Measurements from ENCODE around the gene RTKN.
A peak's percentile ranks its signal among the peaks of the same experiment; 100 is the strongest.
"Not testable (repeated sequence)": the region's sequence is repeated elsewhere in the genome, so short reads cannot be mapped to it uniquely, and the experiment has no call there.

The RTKN gene, protein sequence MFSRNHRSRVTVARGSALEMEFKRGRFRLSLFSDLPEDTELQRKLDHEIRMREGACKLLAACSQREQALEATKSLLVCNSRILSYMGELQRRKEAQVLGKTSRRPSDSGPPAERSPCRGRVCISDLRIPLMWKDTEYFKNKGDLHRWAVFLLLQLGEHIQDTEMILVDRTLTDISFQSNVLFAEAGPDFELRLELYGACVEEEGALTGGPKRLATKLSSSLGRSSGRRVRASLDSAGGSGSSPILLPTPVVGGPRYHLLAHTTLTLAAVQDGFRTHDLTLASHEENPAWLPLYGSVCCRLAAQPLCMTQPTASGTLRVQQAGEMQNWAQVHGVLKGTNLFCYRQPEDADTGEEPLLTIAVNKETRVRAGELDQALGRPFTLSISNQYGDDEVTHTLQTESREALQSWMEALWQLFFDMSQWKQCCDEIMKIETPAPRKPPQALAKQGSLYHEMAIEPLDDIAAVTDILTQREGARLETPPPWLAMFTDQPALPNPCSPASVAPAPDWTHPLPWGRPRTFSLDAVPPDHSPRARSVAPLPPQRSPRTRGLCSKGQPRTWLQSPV

DNA sequence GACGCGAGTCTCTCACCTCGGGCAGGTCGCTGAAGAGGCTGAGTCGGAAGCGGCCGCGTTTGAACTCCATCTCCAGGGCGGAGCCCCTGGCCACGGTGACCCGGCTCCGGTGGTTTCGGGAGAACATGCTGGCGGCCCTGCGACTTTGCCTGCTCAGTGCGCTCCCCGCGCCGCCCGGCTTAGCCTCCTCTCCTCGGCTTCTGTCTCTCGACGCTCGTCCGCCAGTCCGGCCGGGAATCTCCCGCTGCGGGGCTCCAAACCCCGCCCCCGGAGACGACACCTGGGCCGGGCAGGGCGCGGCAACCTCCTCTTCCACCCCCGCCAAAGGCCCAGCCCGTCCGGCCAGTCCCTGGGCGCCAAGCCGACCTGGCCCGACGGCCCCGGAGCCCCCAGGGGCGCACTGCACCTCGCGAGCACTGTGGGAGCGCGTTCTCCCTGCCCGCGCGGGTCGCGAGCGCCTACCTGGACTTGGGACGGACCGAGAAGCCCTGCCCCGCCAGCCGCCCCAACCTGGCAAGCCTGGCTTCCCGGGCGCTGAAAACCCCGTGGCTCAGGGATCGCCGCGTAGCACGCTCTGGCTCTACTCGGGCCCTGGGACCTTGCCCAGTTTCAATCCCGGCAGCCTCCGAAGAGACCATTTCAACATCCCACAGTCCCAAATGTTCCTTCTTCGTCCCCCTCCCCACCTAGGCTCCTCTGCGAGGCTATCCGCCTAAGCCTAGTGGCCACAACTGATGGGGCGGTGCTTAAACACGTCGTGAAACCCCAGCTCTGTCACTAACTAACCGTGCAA, at the start of gene RTKN:
Gene RTKN (minus strand): TSS at position 248 of the 793 bp plus-strand sequence. CDS start 121 bp downstream, at position 127.
- peak; percentile 57 for DNase-seq

DNA sequence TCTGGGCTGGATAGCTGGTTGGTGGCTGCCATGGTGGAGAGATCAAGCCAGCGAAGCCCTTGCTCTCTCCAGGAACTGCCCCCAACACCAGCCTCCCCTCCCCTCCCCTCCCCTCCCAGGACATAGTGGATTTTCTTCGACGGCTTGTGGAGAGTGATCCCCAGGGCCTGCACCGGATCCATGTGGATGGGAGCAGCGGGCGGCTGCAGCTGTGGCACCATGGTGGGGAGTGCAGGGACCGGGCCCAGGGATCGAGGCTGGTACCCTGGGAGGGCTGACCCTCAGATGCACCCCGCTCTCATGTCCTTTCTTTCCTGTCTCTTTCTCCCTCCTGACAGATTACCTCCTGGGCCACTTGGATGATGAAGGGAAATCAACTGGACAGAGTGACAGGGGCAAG, 48.2 kb upstream of the RTKN start:
- no peak for DNase-seq

DNA sequence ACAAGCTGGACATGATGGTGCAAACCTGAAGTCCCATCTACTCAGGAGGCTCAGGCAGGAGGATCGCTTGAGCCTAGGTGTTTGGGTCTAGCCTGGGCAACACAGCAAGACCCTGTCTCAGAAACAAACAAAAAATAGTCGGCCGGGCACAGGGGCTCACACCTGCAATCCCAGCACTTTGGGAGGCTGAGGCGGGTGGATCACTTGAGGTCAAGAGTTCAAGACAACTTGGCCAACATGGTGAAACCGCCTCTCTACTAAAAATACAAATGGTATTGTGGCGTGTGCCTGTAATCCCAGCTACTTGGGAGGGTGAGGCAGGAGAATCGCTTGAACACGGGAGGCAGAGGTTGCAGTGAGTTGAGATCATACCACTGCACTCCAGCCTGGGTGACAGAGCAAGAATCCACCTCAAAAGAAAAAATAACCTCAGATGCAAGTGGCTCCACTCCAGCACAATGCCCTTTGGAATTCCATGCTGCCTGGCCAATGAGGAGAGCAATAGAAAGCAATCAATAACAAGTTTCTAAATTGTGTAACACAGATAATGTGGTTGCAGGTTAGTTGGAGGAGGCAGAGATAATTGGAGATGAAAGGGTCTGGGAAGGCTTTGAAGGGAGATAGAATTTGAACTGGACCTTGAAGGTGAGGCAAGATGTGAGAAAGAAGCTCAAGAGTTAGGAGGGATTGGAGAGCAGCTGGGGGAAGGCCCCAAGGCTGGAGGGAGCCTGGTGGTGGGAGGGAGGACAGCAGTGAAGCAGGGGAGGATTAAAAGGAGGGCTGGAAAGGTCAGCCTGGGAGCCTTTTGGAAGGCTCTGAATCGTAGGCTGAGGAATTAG, 47.1 kb upstream of the RTKN start:
- no peak for DNase-seq

DNA sequence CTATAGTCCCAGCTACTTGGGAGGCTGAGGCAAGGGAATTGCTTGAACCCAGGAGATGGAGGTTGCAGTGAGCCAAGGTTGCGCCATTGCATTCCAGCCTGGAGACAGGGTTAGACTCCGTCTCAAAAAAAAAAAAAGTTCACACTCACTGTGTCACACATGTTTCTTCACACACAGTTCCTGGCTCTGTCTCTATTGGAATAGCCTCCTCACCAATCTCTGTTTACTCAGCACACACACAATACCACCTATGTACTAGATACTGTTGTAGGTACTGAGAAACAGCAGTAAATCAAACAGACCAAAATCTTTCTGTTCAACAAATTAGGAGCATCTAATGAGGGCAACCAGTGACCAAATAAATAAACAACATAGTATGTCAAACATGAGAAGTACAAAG, 44.4 kb upstream of the RTKN start:
- DNase-seq = no peak

DNA sequence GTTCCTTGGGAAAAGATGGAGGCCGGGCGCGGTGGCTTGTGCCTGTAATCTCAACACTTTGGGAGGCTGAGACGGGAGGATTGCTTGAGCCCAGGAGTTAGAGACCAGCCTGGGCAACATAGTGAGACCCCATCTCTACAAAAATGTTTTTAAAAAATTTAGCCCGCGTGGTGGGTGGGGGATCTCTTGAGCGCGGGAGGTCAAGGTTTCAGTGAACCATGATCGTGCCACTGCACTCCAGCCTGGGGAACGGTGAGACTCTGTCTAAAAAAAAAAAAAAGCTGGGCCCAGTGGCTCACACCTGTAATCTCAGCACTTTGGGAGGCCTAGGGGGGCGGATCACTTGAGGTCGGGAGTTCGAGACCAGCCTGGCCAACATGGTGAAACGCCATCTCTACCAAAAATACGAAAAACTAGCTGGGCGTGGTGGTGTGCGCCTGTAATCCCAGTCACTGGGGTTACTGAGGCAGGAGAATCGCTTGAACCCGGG, 42.0 kb upstream of the RTKN start:
- not testable (repeated sequence) for DNase-seq

DNA sequence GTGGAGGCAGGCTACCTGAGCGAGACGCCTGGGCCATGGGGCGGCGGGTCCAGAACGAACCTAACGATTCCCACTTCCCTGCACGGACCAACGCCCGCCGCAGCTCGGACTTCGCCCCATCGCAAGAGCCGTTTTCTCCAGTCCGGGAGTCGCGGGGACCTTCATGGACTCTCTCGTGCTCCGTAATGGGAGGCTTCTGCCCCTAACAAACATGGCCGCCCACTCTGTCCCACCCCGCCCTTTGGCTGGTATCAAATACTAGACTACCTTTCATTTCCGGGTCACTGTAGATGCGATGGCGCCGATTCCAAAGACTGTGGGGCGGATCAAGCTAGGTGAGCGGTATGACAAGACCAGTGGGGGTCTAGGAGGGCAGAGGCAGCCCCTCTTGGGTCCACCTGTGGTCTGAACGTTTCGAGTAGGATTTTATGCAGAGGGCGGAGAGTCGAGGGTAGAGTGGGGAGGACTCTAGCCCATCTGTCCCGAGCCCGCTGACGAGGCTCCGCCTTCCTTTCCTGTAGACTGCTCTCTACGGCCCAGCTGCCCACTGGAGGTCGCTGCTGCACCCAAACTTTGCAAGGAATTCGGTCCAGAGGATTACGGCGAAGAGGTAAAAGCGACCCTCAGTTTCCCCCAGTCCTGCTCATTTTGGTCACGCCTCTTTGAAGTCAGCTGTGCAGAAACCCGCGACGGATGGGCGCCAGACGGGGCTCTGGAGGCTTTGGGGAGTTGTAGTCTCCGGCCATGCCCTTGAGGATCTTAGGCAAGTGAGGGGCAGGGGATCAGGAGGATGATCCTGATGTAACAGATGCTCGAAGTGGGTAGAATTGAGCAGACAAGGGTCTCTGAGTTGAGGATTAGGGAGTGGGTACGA, 41.3 kb upstream of the RTKN start, which contains the start of the genes CCDC142 and TTC31:
Gene CCDC142 (minus strand): TSS at position 198 of the 874 bp plus-strand sequence. CDS start 161 bp downstream, at position 37.
Gene TTC31 (plus strand): TSS at position 281 of the 874 bp plus-strand sequence. CDS start 15 bp downstream, at position 296.
- DNase-seq = peak; percentile 95

DNA sequence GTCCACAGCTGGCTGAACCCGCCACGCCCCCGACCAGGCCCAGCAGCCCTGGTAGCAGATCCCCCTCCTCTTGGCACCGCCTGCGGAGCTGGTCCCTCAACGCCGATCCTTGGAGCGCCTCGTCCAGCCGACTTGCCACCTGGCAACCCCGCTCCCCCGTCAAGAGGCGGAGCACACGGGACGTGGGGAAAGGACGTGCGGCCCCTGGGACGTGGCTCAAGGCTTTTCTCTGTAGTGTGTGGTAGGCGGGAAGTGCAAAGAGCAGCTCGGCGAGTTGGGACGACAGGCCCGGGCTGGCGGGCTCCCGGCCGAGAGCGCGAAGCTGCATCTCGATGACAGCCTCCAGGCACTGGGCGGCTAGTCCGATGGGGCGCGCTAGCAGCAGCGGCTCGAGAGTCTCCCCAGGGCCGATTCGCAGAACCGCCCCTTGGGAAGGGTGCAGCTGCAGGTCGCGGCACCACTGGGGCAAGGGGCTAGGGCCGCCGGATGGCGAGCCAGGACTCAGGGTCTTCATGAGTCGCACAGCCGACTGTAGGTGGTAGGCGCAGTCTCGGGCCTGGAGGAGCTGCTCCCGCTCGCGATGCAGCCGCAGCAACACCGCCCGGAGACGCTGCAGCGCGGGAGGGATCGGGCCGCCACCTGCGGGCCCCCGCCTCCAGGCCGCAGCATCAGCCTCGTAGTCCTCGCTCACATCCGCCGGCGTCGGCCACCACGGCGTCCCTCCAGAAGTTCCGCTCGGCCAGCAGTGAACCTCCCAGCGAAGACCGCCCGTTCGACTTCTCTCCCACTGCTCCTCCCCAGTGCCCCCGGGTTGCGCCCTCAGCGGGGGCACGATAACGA, 40.4 kb upstream of the RTKN start:
- DNase-seq = no peak

DNA sequence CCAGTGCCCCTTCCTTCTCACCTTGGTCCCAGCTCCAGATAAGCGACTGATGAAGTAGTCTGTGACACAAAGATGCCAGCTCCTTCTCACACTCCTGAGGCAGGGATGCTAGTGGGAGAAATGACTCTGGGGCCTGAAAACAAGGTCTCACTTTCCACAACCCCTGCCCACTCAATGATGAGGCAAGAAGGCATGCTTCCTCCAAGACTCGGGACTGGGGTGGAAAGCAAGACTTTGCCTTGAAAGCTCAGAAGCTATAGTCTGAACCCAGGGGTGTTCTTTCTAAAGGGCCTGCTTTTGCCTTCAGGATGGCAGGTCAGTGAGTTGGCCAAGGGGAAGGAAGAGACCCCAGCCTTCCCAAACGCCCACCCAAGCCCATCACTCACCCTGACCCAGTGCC, 39.7 kb upstream of the RTKN start:
- no peak for DNase-seq

DNA sequence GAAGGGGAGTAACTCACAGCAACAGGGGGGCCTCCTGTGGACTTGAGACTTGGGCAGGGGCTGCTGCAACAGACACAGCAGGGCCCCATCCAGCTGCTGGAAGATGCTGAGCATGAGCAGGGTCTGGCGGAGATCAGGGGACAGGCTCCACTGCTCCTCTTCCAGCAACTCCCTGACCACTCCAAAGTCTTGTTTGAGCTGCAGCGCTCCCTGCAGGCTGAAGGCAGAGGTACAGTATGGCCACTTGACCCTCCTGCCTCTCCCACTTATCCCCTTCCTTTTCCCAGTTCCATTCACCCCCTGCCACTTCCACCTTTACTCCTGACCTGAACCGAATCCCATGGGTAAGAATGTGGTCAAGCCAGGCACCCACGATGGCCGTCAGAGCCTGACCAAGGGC, 33.2 kb upstream of the RTKN start:
- no peak for DNase-seq

DNA sequence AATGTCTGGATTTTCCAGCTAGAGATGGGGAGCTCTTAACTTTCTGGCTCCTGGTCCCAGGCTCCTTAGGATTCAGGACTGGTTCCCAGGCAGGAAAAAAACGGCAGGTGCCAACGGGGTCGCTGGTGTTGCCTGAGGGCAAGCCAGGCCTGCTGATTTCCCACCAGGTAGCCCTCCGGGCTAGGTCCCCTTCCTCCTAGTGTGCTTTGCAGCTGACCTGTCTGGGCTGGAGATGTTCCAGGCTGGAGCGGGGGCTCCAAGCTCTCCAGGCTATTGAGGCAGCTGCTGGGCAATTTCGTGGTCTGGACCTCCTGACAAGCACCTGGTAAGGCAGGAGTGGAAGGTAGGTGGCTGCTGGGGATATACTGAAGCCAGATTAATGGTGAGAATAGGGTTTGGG, 32.7 kb upstream of the RTKN start:
- no peak for DNase-seq

DNA sequence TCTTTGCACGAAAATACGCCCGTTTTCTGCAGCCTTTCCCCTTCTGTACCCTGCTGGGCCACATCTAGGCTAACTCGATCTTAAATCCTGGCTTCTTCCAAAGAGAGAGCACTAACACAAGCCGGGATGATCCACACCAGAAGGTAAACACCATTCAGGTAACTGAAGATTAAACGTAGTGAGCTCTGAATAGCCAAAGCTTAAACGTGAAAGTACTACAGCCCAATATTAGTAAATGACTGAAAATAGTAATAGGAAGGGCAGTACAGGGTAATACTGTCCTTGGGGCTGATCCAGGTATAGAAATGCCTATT, 31.2 kb upstream of the RTKN start:
- DNase-seq = no peak

DNA sequence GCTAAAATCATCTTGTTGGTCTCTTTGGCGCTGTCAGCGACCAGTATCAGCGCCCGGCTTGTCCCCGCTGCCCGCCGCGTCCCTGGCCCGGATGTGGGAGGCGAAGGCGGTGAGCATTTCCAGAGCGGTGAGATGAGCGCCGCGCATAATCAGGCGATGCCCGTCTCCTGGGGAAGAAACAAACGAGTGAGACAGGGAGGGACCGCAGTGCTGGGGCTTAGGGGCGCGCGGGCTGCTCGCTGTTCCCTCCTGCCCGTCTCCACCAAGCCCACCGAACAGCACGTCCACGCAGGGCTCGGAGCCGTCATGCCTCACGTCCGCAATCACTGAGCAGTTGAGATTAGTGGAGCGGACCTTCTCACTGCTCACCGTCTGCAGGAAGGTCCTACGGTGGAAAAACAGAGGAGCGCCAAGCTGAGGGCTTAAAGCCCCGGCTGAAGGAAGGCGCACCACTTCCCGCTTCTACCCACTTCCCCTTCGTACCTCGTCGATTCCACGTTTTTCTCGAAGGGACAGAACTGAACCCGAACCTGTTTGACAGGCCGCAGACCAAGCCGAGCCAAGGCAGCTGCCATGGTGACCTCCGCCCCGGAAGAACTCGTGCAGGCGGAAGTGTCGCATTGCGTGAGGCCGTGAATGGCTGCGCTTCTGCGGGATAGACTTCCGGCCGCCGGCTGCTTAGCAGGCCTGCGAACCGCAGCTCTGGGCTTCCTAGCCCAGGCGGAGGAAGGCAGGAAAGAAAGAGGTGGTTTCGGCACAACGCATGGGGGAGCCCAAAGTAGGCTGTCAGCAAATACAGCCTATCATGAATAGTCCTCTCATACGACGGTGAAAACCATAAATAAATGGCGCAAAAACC, 30.6 kb upstream of the RTKN start, which contains the start of gene MRPL53:
Gene MRPL53 (minus strand): TSS at position 595 of the 859 bp plus-strand sequence. CDS start 20 bp downstream, at position 575.
- DNase-seq = peak; percentile 84

DNA sequence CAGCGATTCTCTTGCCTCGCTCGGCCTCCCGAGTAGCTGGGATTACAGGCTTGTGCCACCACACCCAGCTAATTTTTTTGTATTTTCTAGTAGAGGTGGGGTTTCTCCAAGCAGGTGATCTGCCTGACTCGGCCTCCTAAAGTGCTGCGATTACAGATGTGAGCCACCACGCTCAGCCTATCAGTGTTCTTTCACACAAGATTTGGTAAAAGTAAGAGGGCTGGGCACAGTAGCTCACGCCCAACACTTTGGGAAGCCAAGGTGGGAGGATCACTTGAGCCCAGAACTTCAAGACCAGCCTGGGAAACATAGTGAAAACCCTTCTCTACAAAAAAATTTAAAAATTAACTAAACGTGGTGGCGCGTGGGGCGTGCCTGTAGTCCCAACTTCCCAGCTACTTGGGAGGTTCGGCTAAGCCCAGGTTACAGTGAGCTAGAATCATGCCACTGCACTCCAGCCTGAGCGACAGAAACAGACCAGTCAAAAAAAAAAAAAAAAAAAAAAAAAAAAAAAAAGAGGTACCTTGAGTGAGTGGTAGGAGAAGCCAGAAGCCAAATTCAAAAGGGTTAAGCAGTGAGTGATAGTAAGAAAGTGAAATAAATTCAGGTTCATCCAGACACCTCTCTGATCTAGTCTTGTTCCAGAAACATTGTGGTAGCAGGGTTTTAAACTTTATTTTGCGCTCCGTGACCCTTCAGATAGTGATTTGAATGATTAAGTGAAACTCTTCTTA, 29.8 kb upstream of the RTKN start:
- DNase-seq = peak; percentile 63

DNA sequence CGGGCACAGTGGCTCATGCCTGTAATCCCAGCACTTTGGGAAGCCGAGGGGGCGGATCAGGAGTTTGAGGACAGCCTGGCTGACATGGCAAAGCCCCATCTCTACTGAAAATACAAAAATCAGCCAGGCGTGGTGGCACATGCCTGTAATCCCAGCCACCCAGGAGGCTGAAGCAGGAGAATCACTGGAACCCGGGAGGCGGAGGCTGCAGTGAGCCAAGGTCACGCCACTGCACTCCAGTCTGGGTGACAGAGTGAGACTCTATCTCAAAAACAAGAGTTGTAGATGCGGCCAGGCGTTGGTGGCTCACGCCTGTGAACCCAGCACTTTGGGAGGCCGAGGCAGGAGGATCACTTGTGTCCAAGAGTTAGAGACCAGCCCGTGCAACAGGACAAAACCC, 29.0 kb upstream of the RTKN start:
- not testable (repeated sequence) for DNase-seq

DNA sequence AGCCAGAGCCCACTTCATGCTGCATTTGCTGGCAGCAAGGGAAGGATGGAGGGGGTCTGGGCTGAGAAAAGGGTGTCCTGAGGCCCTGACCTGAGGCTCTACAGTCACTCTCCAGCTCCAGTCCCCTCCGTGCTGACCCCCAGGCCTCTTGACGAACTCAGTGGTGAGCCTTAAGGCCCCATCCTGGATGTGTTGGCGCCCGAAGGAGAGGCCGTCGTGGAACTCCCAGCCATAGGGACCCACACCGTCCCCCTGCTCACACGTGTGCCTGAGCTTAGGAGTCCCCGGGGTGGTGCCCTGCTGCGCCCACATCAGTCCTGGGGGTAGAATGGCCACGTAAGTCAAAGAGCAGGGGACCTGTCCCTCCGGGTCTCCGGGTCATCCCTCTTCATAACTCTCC, 22.7 kb upstream of the RTKN start:
- DNase-seq = no peak

DNA sequence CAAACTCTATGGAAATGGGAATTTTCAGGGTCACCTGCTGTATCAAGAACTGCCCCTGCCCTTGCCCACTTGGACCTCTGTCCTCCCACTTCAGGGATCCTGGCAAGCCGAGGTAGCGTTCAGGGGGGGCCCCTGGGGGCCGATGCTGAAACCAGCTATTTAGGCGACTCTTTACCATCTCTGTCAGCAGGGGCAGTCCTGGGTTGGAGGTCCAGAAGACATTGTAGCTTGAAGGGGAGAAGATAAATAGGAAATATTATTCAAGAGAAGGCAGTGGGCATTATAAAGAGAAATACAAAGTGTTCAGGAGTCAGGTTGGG, 21.0 kb upstream of the RTKN start:
- no peak for DNase-seq

DNA sequence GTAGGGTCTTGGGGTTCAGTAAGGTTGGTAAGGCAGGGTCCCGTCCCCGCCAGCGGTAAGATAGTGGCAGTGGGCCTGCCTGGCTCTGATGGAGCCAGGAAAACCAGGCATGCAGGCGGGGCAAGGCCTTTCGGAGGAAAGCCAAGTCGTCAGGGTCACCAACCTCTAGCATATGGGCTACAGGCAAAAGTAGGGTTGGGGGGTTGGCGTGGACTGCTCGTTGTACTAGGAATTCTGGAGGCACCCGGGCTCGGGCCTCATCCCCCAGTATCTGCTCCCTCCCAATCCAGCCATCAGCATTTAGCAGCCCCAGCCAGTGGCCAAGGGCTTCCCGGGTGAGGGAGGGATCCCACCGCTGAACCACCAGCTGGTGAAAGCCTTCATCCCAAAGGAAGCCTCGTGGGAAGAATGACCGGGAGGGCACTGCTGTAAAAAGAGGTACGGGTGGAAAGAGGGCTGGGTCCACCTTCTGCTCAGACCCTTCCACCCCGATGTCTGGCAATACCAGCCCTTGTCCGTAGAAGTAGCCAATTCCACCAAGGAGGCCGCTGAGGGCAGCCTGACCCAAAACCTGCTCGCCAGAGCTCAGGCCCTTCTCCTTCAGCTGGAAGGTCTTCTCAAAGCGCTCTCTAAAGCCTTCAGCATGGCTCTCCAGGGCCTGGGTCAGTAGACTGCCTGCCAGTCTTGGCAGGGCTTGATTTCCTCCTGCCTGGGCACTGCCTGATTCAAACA, 20.5 kb upstream of the RTKN start:
- DNase-seq = no peak

Measured in kidney glomerular epithelial cell (primary cell).